Esophagus muscularis mucosa (tissue), 4 donors: Measurements from ENCODE around the gene UGT1A3. TPM values are rescaled to one million over a fixed set of nuclear protein-coding genes. Genes with fewer than 3 reads are reported as not detected.

ENCODE experiments used
- DNase-seq: peaks from one replicate; pipeline ENCODE4 v3.0.0-alpha.2; 2017; ENCODE audit errors: extremely low spot score
- H3K27ac ChIP-seq, 4 donors: fragments of 200-600 bp; sonication (generic); replicated peaks in 1 of 4; 1 replicate in 3 of 4; 2 replicates in 1 of 4; pipeline ENCODE4 v1.5.1; 2016 to 2019; ENCODE audit warnings: mild to moderate bottlenecking in 1 of 4
- H3K27me3 ChIP-seq, 4 donors: fragments of 200-600 bp; sonication (generic); one replicate each; pipeline versions ENCODE4 v1.5.1 to v1.6.0; 2016 to 2019
- H3K36me3 ChIP-seq, 4 donors: fragments of 200-600 bp; sonication (generic); one replicate each; pipeline ENCODE4 v1.5.1; 2016 to 2019
- H3K4me1 ChIP-seq, 4 donors: fragments of 200-600 bp; sonication (generic); one replicate each; pipeline ENCODE4 v1.5.1; 2016 to 2019
- H3K4me3 ChIP-seq, 4 donors: fragments of 200-600 bp; sonication (generic); 1 replicate in 2 of 4; 2 replicates in 2 of 4; pipeline ENCODE4 v1.5.1; 2016 to 2019; ENCODE audit warnings: mild to moderate bottlenecking in 4 of 4, moderate library complexity in 1 of 4
- H3K9me3 ChIP-seq, 4 donors: fragments of 200-600 bp; sonication (generic); 1 replicate in 3 of 4; 2 replicates in 1 of 4; pipeline ENCODE4 v1.5.1; 2016 to 2019
- CTCF ChIP-seq, 3 experiments: fragments of 200-600 bp in 2 of 3; fragments of 450-650 bp in 1 of 3; sonication (generic) in 2 of 3; IDR thresholded peaks; one replicate each; pipeline ENCODE4 v1.5.1; 2017 to 2019; ENCODE audit warnings: antibody characterized with exemption in 3 of 3, mild to moderate bottlenecking in 2 of 3, moderate library complexity in 1 of 3
- EP300 ChIP-seq: sonication (generic); formaldehyde crosslinking; IDR thresholded peaks from one replicate; pipeline ENCODE4 v1.6.1; 2017; ENCODE audit warnings: antibody characterized with exemption
- POLR2A ChIP-seq: fragments of 450-650 bp; IDR thresholded peaks from one replicate; pipeline ENCODE4 v1.6.1; 2017; ENCODE audit warnings: antibody characterized with exemption, moderate library complexity, mild to moderate bottlenecking, low read depth
- POLR2AphosphoS5 ChIP-seq, 2 donors: sonication (generic); formaldehyde crosslinking; IDR thresholded peaks; one replicate each; pipeline ENCODE4 v1.6.1; 2017; ENCODE audit warnings: antibody characterized with exemption in 2 of 2
- WGBS: methylation state at CpG from one replicate; pipeline ENCODE4 v1.1.5; 2018; 5-methylcytosine and 5-hydroxymethylcytosine counted together
- intact Hi-C: fragments of 100-400 bp; cut with DNase I; formaldehyde crosslinking; loops from one replicate; pipeline ENCODE4 v1.15.1; 2023
- total RNA-seq, 4 donors: library from RNA; depleted of rRNA; stranded (reverse); fragments of >200 nt; gene quantifications; one replicate each; pipeline versions ENCODE4 v1.1.0 to v1.2.1, GENCODE V29; 2016

The UGT1A3 gene
- total RNA-seq, 4 donors from 2014 or later = not detected

- no peaks in the 10 kb centered on the region for H3K4me1 ChIP-seq
- H3K27ac ChIP-seq = no peak overlapping the region
- no peaks in the 10 kb centered on the region for H3K9me3 ChIP-seq
- no peaks in the 10 kb centered on the region for H3K36me3 ChIP-seq
- TF ChIP-seq EP300 = no peak
- TF ChIP-seq POLR2AphosphoS5 (IDR thresholded peaks at IDR 0.05) = no peak
- no peak for TF ChIP-seq POLR2A
- TF ChIP-seq CTCF (IDR thresholded peaks at IDR 0.05) = no peak
- DNase-seq = no peak
- intact Hi-C loops = no loop called here
- H3K4me3 ChIP-seq = no peak overlapping the region
- no peaks in the 10 kb centered on the region for H3K27me3 ChIP-seq
Observed at GRCh38 chr2:233758141-233758540, 29.3 kb downstream of the UGT1A3 start.

- WGBS = 88% methylated on average over 2 of the region's 2 CpGs
- H3K4me3 ChIP-seq = no peak overlapping the region
- no peak for DNase-seq
- intact Hi-C loops = no loop called here
- H3K9me3 ChIP-seq = no peaks in the 10 kb centered on the region
- no peaks in the 10 kb centered on the region for H3K4me1 ChIP-seq
- TF ChIP-seq CTCF (IDR thresholded peaks at IDR 0.05) (no peak), POLR2A (no peak), EP300 (no peak), POLR2AphosphoS5 (IDR thresholded peaks at IDR 0.05) (no peak)
- H3K27me3 ChIP-seq = peaks cover 0 to 3% (median 0%) of the 10 kb centered on the region in 4 donors
- H3K36me3 ChIP-seq = no peaks in the 10 kb centered on the region
- no peak overlapping the region for H3K27ac ChIP-seq
Observed at GRCh38 chr2:233758849-233759248, 30.0 kb downstream of the UGT1A3 start.

- H3K36me3 ChIP-seq = no peaks in the 10 kb centered on the region
- H3K27ac ChIP-seq = no peak within 1 kb of the TSS
- TF ChIP-seq CTCF (IDR thresholded peaks at IDR 0.05) (no peak), EP300 (no peak), POLR2AphosphoS5 (IDR thresholded peaks at IDR 0.05) (no peak)
- no peak within 1 kb of the TSS for H3K4me3 ChIP-seq
- H3K4me1 ChIP-seq = no peaks in the 10 kb centered on the region
- no peak for DNase-seq
- H3K9me3 ChIP-seq = no peaks in the 10 kb centered on the region
- 96% methylated on average over 6 of the region's 6 CpGs for WGBS
- peaks cover 0 to 14% (median 0%) of the 10 kb centered on the region in 4 donors for H3K27me3 ChIP-seq
- intact Hi-C loops = no loop called here
Observed at GRCh38 chr2:233760043-233760442, 31.2 kb downstream of the UGT1A3 start, which contains the start of gene UGT1A1. UGT1A1 (plus strand) TSS chr2:233760270; CDS start chr2:233760288, 18 bp downstream.

GRCh38 chr2:233761040-233761769 lies 32.4 kb downstream of the UGT1A3 start:
- WGBS = 84% methylated on average over 4 of the region's 4 CpGs
- no peak overlapping the region for H3K27ac ChIP-seq
- DNase-seq = no peak
- H3K4me1 ChIP-seq = no peaks in the 10 kb centered on the region
- no peak overlapping the region for H3K4me3 ChIP-seq
- no peaks in the 10 kb centered on the region for H3K36me3 ChIP-seq
- no peaks in the 10 kb centered on the region for H3K9me3 ChIP-seq
- intact Hi-C loops = no loop called here
- TF ChIP-seq EP300 (no peak), POLR2AphosphoS5 (IDR thresholded peaks at IDR 0.05) (no peak), POLR2A (no peak), CTCF (IDR thresholded peaks at IDR 0.05) (no peak)
- H3K27me3 ChIP-seq = peaks cover 0 to 25% (median 0%) of the 10 kb centered on the region in 4 donors

GRCh38 chr2:233764264-233764663 lies 35.4 kb downstream of the UGT1A3 start:
- no peaks in the 10 kb centered on the region for H3K9me3 ChIP-seq
- no peaks in the 10 kb centered on the region for H3K4me1 ChIP-seq
- no peaks in the 10 kb centered on the region for H3K36me3 ChIP-seq
- no peak overlapping the region for H3K4me3 ChIP-seq
- intact Hi-C loops = no loop called here
- no peak for DNase-seq
- peaks cover 0 to 31% (median 0%) of the 10 kb centered on the region in 4 donors for H3K27me3 ChIP-seq
- 69% methylated on average over 7 of the region's 7 CpGs for WGBS
- no peak overlapping the region for H3K27ac ChIP-seq
- no peak for TF ChIP-seq CTCF (IDR thresholded peaks at IDR 0.05)
- TF ChIP-seq POLR2AphosphoS5 (IDR thresholded peaks at IDR 0.05) = no peak
- TF ChIP-seq EP300 = no peak
- no peak for TF ChIP-seq POLR2A
